Measurements from ENCODE around the gene DLST. TPM values are rescaled to one million over a fixed set of nuclear protein-coding genes. Genes with fewer than 3 reads are reported as not detected.

The DLST gene
- total RNA-seq, 1 donor: 92.4 TPM

DNA sequence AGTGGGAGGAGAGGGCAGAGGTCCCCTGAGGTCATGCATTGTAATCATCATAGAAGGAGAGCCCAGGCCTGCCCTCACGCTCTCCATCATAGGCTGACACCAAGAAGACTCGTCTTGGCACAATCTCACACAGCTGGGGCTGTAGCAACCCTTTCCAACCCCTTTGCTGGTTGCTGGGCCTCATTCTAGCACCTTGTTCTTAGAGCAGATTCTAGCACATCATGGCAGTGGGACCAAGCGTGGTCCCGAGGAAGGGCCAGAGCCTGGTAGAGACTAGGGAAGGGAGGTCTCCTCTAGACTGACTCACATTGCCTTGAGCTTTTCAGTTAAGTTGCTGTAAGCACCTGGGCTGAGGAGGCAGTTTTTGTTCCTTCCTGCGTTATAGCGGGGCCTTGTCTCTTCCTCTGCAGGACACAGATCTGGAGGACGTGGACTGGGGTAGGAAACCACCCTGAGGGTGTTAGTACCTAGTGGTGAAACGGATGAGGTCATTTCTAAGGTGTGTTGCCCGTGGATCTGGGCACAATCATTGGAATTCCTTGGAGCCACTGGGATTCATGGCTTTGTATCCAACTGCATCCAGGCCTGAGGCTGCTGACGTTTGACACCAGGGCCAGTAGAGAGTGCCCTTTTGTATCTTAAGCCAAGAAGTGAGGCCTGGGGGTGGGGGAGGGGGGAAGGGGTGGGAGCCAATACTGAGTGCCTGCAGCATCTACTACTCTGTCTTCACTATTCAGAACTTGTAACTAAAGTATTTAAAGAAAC is 21.4 kb downstream of the DLST start:
- H3K4me3 ChIP-seq (ENCODE audit: low read length): no peak overlapping the region
- no peaks in the 10 kb centered on the region for H3K27me3 ChIP-seq (ENCODE audit: insufficient read depth, low read length)
- no peaks in the 10 kb centered on the region for H3K9me3 ChIP-seq (ENCODE audit: low read depth, low read length)
- H3K4me1 ChIP-seq (ENCODE audit: insufficient read depth, low read length): peaks cover 3% of the 10 kb centered on the region

DNA sequence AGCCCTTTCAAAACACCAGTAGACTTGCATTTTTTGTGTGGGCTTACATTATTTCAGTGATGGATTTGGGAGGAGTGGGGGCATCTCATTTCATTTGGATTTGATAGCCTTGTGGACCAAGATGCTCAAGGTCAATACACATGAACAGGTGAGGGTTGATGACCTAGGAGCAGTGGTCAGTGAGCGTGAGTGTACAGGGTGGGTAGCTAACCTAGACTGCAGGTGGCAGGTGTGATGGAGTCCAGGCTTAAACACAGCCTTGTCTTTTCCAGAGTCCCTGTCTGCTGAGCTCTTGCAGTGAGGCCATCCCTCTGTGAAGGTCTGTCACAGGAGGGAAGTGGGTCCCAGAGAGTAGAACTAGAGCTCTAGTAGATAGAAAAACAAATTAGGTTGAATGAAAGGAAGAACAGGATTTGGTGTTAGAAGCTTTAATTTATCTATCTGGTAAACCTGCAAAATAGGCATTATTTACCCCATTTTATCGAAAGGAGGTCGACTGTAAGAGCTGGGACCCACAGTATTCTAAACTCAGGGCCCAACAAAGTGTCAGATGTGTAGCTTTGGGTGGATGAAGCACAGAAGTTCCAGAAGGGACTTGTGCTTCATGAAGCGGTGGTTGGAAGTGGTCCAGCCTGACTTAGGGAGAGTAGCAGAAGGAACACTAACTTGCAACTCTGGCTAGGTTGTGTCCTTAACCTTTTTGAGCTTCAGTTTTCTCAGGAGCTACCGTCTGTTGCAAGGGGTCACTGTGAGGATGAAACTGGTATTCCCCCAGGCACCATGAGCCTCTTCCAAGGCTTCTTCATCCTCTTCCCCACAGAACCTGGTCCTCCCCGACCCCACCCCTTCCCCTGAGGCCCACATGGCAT is 23.2 kb downstream of the DLST start:
- H3K27me3 ChIP-seq (ENCODE audit: insufficient read depth, low read length): no peaks in the 10 kb centered on the region
- H3K4me1 ChIP-seq (ENCODE audit: insufficient read depth, low read length): peaks cover 3% of the 10 kb centered on the region
- no peaks in the 10 kb centered on the region for H3K9me3 ChIP-seq (ENCODE audit: low read depth, low read length)
- H3K4me3 ChIP-seq (ENCODE audit: low read length): no peak overlapping the region

DNA sequence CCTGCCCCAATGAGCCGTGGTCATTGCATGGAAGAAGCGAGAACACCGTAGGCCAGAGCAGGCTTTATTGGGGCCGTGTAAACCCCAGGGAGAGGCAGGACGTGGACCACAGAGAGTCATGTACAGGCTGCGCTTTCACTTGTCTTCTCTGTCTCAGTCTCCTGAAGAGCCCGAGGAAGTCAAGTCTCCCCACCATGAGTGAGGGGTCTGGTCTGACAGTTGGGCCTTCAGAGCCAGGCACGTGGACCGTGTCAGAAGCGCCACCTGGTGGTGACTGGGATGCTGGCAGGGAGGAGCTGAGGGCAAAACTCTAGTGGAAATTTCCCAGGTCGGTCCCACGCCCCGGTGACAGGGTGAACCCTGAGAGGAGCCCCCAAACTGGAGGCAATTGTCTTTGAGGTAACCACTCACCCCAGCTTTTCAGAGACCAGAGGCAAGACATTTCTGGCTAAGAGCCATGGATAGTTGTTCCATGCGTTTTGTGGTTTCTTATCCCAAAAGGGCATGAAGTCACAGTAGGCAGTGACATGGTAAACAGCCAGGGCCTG is 24.0 kb downstream of the DLST start:
- Histone ChIP-seq H3K4me1 (ENCODE audit: insufficient read depth, low read length) (peaks cover 3% of the 10 kb centered on the region), H3K27me3 (ENCODE audit: insufficient read depth, low read length) (no peaks in the 10 kb centered on the region), H3K4me3 (ENCODE audit: low read length) (no peak overlapping the region), H3K9me3 (ENCODE audit: low read depth, low read length) (no peaks in the 10 kb centered on the region)

DNA sequence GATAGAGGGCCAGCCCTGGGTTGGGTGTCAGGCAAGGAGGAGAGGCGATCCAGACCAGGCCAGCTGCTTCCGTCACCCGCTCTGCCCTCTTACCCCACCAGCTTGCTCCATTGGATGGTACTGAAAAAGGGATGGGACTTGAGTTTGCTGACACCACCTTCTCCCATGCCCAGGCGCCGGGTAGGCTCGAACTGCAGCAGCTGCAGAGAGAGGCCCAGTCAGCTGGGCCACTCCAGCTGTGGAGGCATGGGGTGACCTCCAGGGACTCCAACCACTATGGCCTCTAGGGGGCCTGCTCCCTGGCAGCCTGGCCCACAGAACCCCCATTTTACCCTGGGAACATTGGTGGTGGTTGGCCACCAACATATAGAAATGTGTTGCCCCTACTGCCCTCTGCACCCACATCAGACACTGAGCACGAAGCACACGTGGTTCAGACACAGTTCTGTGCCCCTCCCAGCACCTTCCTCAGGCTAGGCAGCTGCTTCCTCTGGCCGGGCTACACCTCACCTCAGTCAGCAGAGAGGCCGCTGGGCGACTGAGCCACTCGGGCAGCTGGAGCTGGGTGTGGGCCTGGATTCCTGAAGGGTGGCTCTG is 25.3 kb downstream of the DLST start:
- peaks cover 3% of the 10 kb centered on the region for H3K4me1 ChIP-seq (ENCODE audit: insufficient read depth, low read length)
- no peaks in the 10 kb centered on the region for H3K27me3 ChIP-seq (ENCODE audit: insufficient read depth, low read length)
- no peaks in the 10 kb centered on the region for H3K9me3 ChIP-seq (ENCODE audit: low read depth, low read length)

DNA sequence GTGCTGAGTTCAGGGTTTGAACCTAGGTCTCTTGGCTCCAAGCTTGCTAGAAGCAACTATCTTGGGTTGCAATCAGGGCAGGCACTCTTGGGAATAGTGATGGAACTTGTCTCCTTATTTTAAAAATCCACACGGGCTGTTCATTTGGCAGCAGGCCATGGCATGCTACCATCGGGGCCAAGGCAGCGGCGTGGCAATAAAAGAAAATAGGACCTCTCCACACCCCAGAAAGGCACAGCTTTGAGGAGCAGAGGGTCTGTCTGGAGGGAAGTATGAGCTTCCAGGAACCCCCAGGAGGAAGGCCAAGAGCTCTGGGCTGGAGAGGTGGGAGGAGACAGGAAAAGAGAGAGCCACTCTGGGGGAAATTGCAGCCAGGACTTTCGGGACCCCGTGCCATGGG is 26.0 kb downstream of the DLST start:
- Histone ChIP-seq H3K4me3 (ENCODE audit: low read length) (no peak overlapping the region), H3K9me3 (ENCODE audit: low read depth, low read length) (no peaks in the 10 kb centered on the region), H3K4me1 (ENCODE audit: insufficient read depth, low read length) (peaks cover 3% of the 10 kb centered on the region), H3K27me3 (ENCODE audit: insufficient read depth, low read length) (no peaks in the 10 kb centered on the region)

More for the DNA sequence above, 25.3 kb downstream of the DLST start:
- no peak overlapping the region for H3K4me3 ChIP-seq (ENCODE audit: low read length)

DNA sequence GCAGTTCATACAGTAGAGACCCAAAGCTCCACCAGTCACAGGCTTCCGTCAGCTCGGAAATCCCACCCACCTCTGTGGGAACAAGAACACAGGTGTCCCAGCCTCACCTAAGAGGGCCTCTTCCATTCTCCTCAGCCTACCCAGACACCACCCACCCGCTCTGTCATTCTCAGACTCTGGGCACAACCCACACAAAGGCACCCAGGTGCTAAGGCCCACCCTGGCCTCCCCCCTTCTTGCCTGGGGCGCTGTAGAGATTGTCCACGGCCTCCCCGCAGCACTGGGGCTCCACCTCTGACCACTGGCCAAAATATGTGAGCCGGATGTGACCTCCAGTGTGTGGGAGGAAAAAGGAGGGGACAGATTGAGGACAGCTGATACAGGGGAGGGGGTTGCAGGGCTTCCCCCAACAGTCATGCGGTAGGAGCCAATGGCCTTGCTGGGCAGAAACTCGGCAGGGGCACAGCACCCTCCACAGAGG is 27.2 kb downstream of the DLST start:
- no peaks in the 10 kb centered on the region for H3K27me3 ChIP-seq (ENCODE audit: insufficient read depth, low read length)
- H3K4me3 ChIP-seq (ENCODE audit: low read length): no peak overlapping the region
- H3K4me1 ChIP-seq (ENCODE audit: insufficient read depth, low read length): peaks cover 3% of the 10 kb centered on the region
- no peaks in the 10 kb centered on the region for H3K9me3 ChIP-seq (ENCODE audit: low read depth, low read length)

DNA sequence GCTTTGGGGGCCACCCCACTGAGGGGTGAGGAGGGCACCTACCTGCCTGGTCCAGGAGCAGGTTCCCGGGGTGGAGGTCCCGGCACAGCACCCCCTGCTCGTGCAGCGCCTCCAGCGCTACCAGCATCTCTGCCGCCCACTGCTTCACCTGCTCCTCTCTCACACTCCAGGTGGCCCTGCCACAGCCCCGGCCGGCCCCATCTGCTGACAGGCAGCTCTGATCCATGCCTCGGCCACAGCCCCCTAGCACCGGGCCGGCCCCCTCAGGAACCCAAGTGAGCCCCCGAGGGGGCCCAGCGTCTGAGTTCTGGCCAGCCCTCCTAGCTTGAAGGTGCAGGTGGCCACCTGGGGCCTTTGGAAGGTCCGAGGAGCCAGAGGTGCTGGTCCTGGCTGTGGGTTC is 27.8 kb downstream of the DLST start:
- H3K4me3 ChIP-seq (ENCODE audit: low read length): no peak overlapping the region
- H3K9me3 ChIP-seq (ENCODE audit: low read depth, low read length): no peaks in the 10 kb centered on the region

DNA sequence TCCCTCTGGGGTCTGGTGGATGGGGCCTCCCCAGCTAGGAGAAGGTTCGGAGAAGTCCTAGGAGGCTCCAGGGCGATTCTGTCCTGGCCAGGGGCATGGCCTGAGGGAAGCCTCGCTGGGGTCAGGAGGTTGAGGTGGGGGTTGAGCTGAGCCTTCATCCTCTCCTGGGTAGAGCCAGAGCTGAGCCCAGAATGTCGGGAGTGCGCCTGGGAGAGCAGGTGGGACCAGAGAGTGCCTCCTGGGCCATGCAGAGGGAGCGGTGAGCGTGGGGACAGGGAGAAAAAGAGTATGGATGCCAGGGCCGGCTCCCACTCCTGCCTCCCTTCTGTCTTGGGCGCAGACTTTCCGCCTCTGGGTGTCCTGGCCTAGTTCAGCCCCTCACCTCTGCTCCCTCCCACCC is 28.2 kb downstream of the DLST start:
- Histone ChIP-seq H3K27me3 (ENCODE audit: insufficient read depth, low read length) (no peaks in the 10 kb centered on the region), H3K4me3 (ENCODE audit: low read length) (no peak overlapping the region), H3K4me1 (ENCODE audit: insufficient read depth, low read length) (peaks cover 3% of the 10 kb centered on the region)

More for the DNA sequence above, 27.8 kb downstream of the DLST start:
- Histone ChIP-seq H3K27me3 (ENCODE audit: insufficient read depth, low read length) (no peaks in the 10 kb centered on the region), H3K4me1 (ENCODE audit: insufficient read depth, low read length) (peaks cover 3% of the 10 kb centered on the region)

DNA sequence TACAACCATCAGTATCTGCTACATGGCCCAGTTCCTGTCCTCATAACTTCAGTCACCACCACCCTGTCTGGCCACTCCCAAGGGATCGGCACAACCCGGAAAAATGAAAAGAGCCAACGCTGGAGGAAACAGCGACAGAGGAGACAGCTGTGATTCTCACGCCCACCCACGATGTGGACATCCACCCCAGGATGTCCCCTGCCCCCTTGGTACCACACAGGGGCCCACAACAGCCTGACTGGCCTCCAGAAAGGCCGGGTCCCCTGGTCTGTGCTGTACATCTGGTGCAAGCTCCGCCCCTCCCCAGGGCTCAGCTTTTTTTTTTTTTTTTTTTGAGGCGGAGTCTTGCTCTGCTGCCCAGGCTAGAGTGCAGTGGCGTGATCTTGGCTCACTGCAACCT is 28.8 kb downstream of the DLST start:
- H3K9me3 ChIP-seq (ENCODE audit: low read depth, low read length): no peaks in the 10 kb centered on the region
- no peak overlapping the region for H3K4me3 ChIP-seq (ENCODE audit: low read length)
- no peaks in the 10 kb centered on the region for H3K27me3 ChIP-seq (ENCODE audit: insufficient read depth, low read length)
- H3K4me1 ChIP-seq (ENCODE audit: insufficient read depth, low read length): peaks cover 3% of the 10 kb centered on the region

More for the DNA sequence above, 28.2 kb downstream of the DLST start:
- no peaks in the 10 kb centered on the region for H3K9me3 ChIP-seq (ENCODE audit: low read depth, low read length)

DNA sequence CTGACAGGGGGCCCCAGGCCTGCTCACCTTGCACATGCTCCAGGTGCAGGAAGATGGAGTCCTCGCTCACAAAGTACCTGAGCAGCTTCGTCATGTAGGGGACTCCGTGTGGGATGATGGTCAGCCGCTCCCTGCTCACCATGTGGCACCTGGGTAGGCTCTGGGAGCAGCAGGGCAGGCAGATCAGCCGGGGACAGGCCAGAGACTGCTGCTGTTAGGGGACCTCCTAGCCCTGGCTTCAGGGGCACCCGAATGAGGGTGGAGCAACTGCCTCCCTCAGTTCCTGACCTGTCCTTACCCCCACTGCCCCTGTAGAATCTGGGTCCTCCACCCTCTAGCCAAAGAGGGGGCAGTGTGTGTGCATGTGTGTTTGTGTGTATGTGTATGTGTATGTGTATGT is 29.5 kb downstream of the DLST start:
- Histone ChIP-seq H3K9me3 (ENCODE audit: low read depth, low read length) (no peaks in the 10 kb centered on the region), H3K27me3 (ENCODE audit: insufficient read depth, low read length) (no peaks in the 10 kb centered on the region), H3K4me1 (ENCODE audit: insufficient read depth, low read length) (no peaks in the 10 kb centered on the region), H3K4me3 (ENCODE audit: low read length) (no peak overlapping the region)

DNA sequence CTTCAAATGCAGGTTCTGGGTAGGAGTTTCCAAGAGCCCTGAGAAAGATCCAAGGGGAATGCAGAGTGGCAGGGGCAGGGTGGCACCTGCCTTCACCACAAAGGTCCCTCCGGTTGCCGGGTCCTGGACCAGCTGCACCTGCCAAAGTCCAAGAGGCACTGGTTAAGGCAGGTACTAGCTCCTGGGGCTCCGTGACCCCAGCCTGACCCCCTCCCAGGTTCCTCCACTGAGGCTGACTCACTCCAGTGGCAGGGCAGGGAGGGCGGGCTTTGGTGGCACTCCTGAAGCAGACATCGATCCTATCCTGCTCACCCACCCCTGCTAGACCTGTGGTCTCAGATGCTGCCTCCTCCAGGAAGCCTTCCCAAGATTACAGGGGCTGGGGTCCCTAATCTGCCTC is 30.0 kb downstream of the DLST start:
- Histone ChIP-seq H3K9me3 (ENCODE audit: low read depth, low read length) (no peaks in the 10 kb centered on the region), H3K4me1 (ENCODE audit: insufficient read depth, low read length) (no peaks in the 10 kb centered on the region)

DNA sequence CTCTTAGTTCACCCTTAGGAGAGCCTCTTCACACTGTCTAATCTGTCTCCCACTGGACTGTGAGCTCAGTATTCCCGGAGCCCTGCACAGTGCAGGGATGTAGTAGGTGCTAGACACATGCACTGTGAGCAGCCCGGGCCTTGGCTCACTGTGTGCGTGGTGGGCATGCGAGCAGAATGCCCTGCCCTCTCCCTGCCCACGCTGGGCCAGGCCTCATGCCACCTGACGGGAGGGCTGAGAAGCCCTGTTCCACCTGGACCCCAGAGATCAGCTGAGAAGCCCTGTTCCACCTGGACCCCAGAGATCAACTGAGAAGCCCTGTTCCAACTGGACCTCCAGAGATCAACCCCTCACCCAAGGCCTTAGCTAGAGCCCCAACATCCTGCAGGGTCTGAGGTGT is 30.4 kb downstream of the DLST start:
- Histone ChIP-seq H3K9me3 (ENCODE audit: low read depth, low read length) (no peaks in the 10 kb centered on the region), H3K27me3 (ENCODE audit: insufficient read depth, low read length) (no peaks in the 10 kb centered on the region), H3K4me1 (ENCODE audit: insufficient read depth, low read length) (no peaks in the 10 kb centered on the region), H3K4me3 (ENCODE audit: low read length) (no peak overlapping the region)

More for the DNA sequence above, 30.0 kb downstream of the DLST start:
- no peak overlapping the region for H3K4me3 ChIP-seq (ENCODE audit: low read length)
- H3K27me3 ChIP-seq (ENCODE audit: insufficient read depth, low read length): no peaks in the 10 kb centered on the region

DNA sequence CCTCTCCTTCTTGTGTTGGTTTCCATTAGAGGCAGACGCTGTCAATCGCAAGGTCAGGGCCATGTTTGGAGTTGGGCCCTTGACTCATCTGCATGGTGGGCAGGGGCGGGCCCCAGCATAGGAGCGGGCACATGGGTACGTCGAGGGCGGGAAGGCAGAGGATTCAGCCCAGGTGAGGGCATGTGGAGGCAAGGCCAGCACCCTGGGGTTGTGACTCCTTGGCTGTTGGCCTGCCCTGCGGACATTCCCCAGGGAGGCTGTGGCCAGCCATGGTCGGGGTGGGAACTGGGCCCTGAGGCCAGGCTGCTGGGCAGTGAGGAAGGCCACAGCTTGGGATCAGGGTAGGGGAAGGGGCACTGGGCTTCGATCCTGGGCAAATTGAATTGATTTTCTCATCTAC is 31.1 kb downstream of the DLST start:
- H3K4me1 ChIP-seq (ENCODE audit: insufficient read depth, low read length): no peaks in the 10 kb centered on the region
- no peaks in the 10 kb centered on the region for H3K27me3 ChIP-seq (ENCODE audit: insufficient read depth, low read length)
- no peak overlapping the region for H3K4me3 ChIP-seq (ENCODE audit: low read length)
- H3K9me3 ChIP-seq (ENCODE audit: low read depth, low read length): no peaks in the 10 kb centered on the region

DNA sequence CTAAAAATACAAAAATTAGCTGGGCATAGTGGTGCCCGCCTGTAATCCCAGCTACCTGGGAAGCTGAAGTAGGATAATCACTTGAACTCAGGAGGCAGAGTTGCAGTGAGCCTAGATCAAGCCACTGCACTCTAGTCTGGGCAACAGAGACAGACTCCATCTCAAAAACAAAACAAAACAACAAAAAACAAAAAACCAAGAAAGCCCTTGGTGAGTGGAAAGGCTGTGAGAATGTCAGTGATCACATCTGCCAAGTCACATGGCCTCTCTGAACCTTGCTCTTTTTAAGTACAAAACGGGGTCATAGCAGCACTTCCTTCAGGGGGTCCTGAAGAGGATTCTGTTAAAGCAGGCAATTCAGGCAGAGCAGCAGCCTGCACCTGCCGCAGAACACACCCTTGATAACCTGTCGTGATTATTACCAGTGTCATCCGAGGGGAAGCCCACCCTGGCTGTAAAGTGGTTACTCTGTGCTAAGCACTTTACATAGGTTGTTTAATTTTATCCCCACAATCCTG is 31.7 kb downstream of the DLST start:
- no peaks in the 10 kb centered on the region for H3K27me3 ChIP-seq (ENCODE audit: insufficient read depth, low read length)
- no peaks in the 10 kb centered on the region for H3K4me1 ChIP-seq (ENCODE audit: insufficient read depth, low read length)
- H3K9me3 ChIP-seq (ENCODE audit: low read depth, low read length): no peaks in the 10 kb centered on the region
- no peak overlapping the region for H3K4me3 ChIP-seq (ENCODE audit: low read length)

All from mononuclear cell (primary cell).